ENCODE results near the gene ADAM19.

Gene ADAM19

GRCh38 chr5:157592594-157592993 lies 17.0 kb upstream of the ADAM19 start:
- CTCF ChIA-PET = no interaction called here
- no peak overlapping the region for H3K27ac ChIP-seq
- no peak for DNase-seq (ENCODE audit: low spot score)
- TF ChIP-seq, protein P1, sequence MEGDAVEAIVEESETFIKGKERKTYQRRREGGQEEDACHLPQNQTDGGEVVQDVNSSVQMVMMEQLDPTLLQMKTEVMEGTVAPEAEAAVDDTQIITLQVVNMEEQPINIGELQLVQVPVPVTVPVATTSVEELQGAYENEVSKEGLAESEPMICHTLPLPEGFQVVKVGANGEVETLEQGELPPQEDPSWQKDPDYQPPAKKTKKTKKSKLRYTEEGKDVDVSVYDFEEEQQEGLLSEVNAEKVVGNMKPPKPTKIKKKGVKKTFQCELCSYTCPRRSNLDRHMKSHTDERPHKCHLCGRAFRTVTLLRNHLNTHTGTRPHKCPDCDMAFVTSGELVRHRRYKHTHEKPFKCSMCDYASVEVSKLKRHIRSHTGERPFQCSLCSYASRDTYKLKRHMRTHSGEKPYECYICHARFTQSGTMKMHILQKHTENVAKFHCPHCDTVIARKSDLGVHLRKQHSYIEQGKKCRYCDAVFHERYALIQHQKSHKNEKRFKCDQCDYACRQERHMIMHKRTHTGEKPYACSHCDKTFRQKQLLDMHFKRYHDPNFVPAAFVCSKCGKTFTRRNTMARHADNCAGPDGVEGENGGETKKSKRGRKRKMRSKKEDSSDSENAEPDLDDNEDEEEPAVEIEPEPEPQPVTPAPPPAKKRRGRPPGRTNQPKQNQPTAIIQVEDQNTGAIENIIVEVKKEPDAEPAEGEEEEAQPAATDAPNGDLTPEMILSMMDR (conservative IDR thresholded peaks at IDR 0.05; ENCODE audit: low read depth) = no peak
- POLR2A ChIA-PET (ENCODE audit: low non-redundant PET) = no interaction called here

DNA sequence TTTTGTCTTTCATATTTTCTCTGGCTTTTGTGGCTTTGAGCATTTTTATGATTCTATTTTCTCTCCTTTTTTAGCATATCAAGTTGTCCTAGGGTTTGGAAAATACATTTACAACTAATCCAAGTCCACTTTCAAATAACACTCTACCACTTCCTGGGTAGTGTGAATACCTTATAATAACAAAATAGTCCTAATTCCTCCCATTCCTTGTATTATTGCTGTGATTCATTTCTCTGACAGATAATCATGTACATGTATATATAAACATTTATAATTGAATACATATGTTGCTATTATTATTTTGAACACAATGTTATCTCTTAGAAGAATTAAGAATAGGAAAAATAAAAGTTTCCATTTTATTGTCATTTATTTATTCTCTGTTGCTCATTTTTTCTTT lies 14.9 kb upstream of the ADAM19 start:
- TF ChIP-seq, protein P1 (conservative IDR thresholded peaks at IDR 0.05; ENCODE audit: low read depth) = no peak
- CTCF ChIA-PET = interaction anchor here (0.7 kb wide), 1 partner anchor 27 kb away, joined by 4 read pairs; no protein-coding TSS in a partner anchor
- POLR2A ChIA-PET (ENCODE audit: low non-redundant PET) = no interaction called here
- no peak overlapping the region for H3K27ac ChIP-seq
- DNase-seq (ENCODE audit: low spot score) = no peak

GRCh38 chr5:157584628-157585027 lies 9.1 kb upstream of the ADAM19 start:
- TF ChIP-seq, protein P1 (conservative IDR thresholded peaks at IDR 0.05; ENCODE audit: low read depth) = no peak
- ChIA-PET CTCF (no interaction called here), POLR2A (ENCODE audit: low non-redundant PET) (no interaction called here)
- DNase-seq (ENCODE audit: low spot score) = no peak
- H3K27ac ChIP-seq = no peak overlapping the region

DNA sequence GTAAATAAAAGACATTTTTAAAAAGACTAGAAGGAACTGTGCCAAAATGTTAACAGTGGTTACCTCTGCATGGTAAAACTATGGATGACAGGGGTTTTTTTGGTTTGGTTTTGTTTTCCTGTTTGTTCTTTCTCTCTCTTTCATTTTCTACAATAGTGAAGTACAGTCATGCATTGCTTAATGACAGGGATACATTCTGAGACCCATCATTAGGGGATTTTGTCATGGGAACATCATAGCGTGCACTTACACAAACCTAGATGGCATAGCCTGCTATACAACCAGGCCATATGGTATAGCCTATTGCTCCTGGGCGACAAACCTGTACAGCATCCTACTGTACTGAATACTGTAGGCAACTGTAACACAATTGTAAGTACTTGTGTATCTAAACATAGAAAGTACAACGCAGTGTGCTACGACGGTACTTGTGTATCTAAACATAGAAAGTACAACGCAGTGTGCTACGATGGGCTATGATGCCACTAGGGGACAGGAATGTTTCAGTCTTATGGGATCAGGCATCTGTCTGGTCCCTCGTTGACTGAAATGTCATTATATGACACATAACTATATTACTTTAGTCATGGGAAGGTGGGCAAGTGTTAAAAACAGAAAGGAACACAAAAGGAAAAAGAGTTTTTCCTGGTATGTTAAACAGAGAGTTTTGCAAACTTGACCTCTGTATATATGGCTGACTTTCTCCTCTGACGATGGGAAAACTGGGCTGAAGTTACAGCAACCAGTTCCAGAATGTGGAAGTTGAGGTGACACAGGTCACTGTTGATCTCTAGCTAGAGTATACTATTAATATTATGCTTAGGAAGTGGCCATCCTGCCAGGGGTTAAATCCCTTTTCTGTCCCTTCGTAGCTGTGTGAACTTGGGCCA lies 7.4 kb upstream of the ADAM19 start:
- ChIA-PET CTCF (no interaction called here), POLR2A (ENCODE audit: low non-redundant PET) (no interaction called here)
- TF ChIP-seq, protein P1 (conservative IDR thresholded peaks at IDR 0.05; ENCODE audit: low read depth) = no peak
- H3K27ac ChIP-seq = no peak overlapping the region
- no peak for DNase-seq (ENCODE audit: low spot score)

GRCh38 chr5:157581901-157582300 lies 6.3 kb upstream of the ADAM19 start:
- TF ChIP-seq, protein P1 (conservative IDR thresholded peaks at IDR 0.05; ENCODE audit: low read depth) = no peak
- no peak for DNase-seq (ENCODE audit: low spot score)
- POLR2A ChIA-PET (ENCODE audit: low non-redundant PET) = no interaction called here
- no peak overlapping the region for H3K27ac ChIP-seq
- CTCF ChIA-PET = interaction anchor here (0.7 kb wide), 1 partner anchor 13 kb away, joined by 3 read pairs; no protein-coding TSS in a partner anchor

- no peak for DNase-seq (ENCODE audit: low spot score)
- TF ChIP-seq, protein P1 (conservative IDR thresholded peaks at IDR 0.05; ENCODE audit: low read depth) = no peak
- no peak overlapping the region for H3K27ac ChIP-seq
- POLR2A ChIA-PET (ENCODE audit: low non-redundant PET) = no interaction called here
- CTCF ChIA-PET = interaction anchor here (0.6 to 0.8 kb wide), 3 partner anchors 118 to 350 kb away, joined by 3 to 4 read pairs (median 4); partner anchors contain the start of gene NIPAL4
These were observed 2.7 kb upstream of the ADAM19 start for GRCh38 chr5:157578079-157578780.
